SK-N-SH (cell line): ENCODE results near the gene NPY2R.

Experiments
- EP300 ChIP-seq, 2 experiments: IDR thresholded peaks; 2 replicates each; pipeline versions ENCODE4 v1.4.0 to v1.6.1; 2012; ENCODE audit warnings: borderline replicate concordance in 1 of 2, low read depth in 1 of 2, low read length in 1 of 2
- TF ChIP-seq, protein P1 (sequence below): IDR thresholded peaks from 2 replicates; pipeline ENCODE4 v1.4.0; 2012; ENCODE audit warnings: low read depth, borderline replicate concordance
- TF ChIP-seq, protein P2 (sequence below): fragments of 200-600 bp; sonication (generic); IDR thresholded peaks from 2 replicates; pipeline ENCODE4 v1.6.1; 2017; ENCODE audit warnings: antibody characterized with exemption, mild to moderate bottlenecking, moderate library complexity

DNA sequence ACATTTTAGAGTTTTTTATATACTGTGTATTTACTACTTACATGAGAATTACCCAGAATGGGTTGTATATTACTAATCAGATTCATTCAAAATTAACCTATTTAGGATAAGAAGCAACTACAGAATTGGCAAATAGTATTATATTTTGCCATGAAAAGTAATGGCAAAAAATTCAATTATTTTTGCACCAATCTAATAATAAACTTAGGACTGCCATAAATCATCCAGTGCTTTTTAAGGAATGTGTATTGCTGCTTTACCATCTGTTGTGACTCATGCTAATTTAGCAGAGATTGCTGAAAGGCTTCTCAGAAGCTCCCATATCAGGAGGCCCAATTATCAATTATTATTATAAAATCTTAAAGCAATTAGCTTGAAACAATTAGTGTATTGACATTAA is 24.0 kb downstream of the NPY2R start:
- TF ChIP-seq, protein P1, sequence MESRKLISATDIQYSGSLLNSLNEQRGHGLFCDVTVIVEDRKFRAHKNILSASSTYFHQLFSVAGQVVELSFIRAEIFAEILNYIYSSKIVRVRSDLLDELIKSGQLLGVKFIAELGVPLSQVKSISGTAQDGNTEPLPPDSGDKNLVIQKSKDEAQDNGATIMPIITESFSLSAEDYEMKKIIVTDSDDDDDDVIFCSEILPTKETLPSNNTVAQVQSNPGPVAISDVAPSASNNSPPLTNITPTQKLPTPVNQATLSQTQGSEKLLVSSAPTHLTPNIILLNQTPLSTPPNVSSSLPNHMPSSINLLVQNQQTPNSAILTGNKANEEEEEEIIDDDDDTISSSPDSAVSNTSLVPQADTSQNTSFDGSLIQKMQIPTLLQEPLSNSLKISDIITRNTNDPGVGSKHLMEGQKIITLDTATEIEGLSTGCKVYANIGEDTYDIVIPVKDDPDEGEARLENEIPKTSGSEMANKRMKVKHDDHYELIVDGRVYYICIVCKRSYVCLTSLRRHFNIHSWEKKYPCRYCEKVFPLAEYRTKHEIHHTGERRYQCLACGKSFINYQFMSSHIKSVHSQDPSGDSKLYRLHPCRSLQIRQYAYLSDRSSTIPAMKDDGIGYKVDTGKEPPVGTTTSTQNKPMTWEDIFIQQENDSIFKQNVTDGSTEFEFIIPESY, result no peak
- TF ChIP-seq, protein P2, sequence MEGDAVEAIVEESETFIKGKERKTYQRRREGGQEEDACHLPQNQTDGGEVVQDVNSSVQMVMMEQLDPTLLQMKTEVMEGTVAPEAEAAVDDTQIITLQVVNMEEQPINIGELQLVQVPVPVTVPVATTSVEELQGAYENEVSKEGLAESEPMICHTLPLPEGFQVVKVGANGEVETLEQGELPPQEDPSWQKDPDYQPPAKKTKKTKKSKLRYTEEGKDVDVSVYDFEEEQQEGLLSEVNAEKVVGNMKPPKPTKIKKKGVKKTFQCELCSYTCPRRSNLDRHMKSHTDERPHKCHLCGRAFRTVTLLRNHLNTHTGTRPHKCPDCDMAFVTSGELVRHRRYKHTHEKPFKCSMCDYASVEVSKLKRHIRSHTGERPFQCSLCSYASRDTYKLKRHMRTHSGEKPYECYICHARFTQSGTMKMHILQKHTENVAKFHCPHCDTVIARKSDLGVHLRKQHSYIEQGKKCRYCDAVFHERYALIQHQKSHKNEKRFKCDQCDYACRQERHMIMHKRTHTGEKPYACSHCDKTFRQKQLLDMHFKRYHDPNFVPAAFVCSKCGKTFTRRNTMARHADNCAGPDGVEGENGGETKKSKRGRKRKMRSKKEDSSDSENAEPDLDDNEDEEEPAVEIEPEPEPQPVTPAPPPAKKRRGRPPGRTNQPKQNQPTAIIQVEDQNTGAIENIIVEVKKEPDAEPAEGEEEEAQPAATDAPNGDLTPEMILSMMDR, result no peak
- no peak for TF ChIP-seq EP300 (IDR thresholded peaks at IDR 0.05; ENCODE audit: borderline replicate concordance in 1 of 2, low read depth in 1 of 2, low read length in 1 of 2)
